CD4-positive, alpha-beta T cell (primary cell): ENCODE measurements around the gene OR5D16. TPM values are rescaled to one million over a fixed set of nuclear protein-coding genes. Genes with fewer than 3 reads are reported as not detected.

Experiments
- ATAC-seq: fragments of 200-7000 bp; cut with Tn5 transposase; one replicate; pipeline ENCODE4 v1.10.0; 2022; ENCODE audit warnings: mild to moderate bottlenecking; ENCODE audit not compliant: poor library complexity
- CTCF ChIA-PET: fragments of 350-600 bp; sonication (Branson Sonifier 250); formaldehyde crosslinking; loops from one replicate; lab custom pipeline; 2021; ENCODE audit warnings: antibody characterized with exemption, inconsistent platforms; lab: Charles Lee
- POLR2A ChIA-PET: fragments of 350-600 bp; sonication (Branson Sonifier 250); formaldehyde crosslinking; loops from one replicate; lab custom pipeline; 2021; ENCODE audit warnings: antibody characterized with exemption, inconsistent platforms; lab: Charles Lee
- DNase-seq, 14 experiments: peaks; one replicate each; pipeline ENCODE4 v3.0.0-alpha.2; 2013 to 2020; ENCODE audit warnings: mixed read lengths in 2 of 14
- H3K27ac ChIP-seq, 2 donors: one replicate each; pipeline versions ENCODE4 v1.5.1 to v1.7.0; 2013; ENCODE audit warnings: low read length in 2 of 2, low read depth in 1 of 2, mild to moderate bottlenecking in 1 of 2
- H3K27me3 ChIP-seq, 2 experiments: 1 replicate in 1 of 2; 2 replicates in 1 of 2; pipeline versions ENCODE4 v1.6.1 to v1.7.0; 2013; ENCODE audit warnings: low read length in 2 of 2, control low read depth in 1 of 2, mild to moderate bottlenecking in 1 of 2, moderate library complexity in 1 of 2; ENCODE audit not compliant: insufficient read depth in 2 of 2, control insufficient read depth in 1 of 2
- H3K36me3 ChIP-seq: one replicate; pipeline ENCODE4 v1.6.1; 2013; ENCODE audit warnings: low read length, control low read depth; ENCODE audit not compliant: insufficient read depth
- H3K4me1 ChIP-seq: one replicate; pipeline ENCODE4 v1.6.1; 2013; ENCODE audit warnings: low read length, control low read depth; ENCODE audit not compliant: insufficient read depth
- H3K4me3 ChIP-seq: one replicate; pipeline ENCODE4 v1.5.1; 2013; ENCODE audit warnings: mild to moderate bottlenecking, low read length, moderate library complexity
- H3K9me3 ChIP-seq, 2 experiments: 1 replicate in 1 of 2; 2 replicates in 1 of 2; pipeline versions ENCODE4 v1.6.1 to v1.7.0; 2013; ENCODE audit warnings: low read length in 2 of 2, mild to moderate bottlenecking in 2 of 2, control low read depth in 1 of 2, moderate library complexity in 1 of 2; ENCODE audit not compliant: control insufficient read depth in 1 of 2, insufficient read depth in 1 of 2
- H3K27ac Mint-ChIP-seq: one replicate; pipeline ENCODE4 v1.8.0; 2020; ENCODE audit warnings: mixed read lengths
- H3K27me3 Mint-ChIP-seq: one replicate; pipeline ENCODE4 v1.8.0; 2021; ENCODE audit warnings: mixed read lengths
- H3K36me3 Mint-ChIP-seq: one replicate; pipeline ENCODE4 v1.8.0; 2021; ENCODE audit warnings: low read depth, mixed read lengths
- H3K4me1 Mint-ChIP-seq: one replicate; pipeline ENCODE4 v1.8.0; 2021; ENCODE audit warnings: low read depth, mixed read lengths
- H3K4me3 Mint-ChIP-seq: one replicate; pipeline ENCODE4 v1.8.0; 2020; ENCODE audit warnings: mild to moderate bottlenecking, mixed read lengths
- H3K9me3 Mint-ChIP-seq: one replicate; pipeline ENCODE4 v1.8.0; 2020; ENCODE audit warnings: mixed read lengths
- intact Hi-C, 2 experiments: fragments of 100-400 bp; cut with DNase I in 1 of 2; cut with micrococcal nuclease in 1 of 2; formaldehyde crosslinking; loops; one replicate each; pipeline versions ENCODE4 v1.15.1 to v1.9.0; 2023 to 2025; cut with DNase I, micrococcal nuclease
- total RNA-seq, 174 experiments: library from RNA in 2 of 174; stranded (reverse) in 2 of 174; gene quantifications; one replicate each; pipeline ENCODE4 v1.2.3 and lab custom pipeline; 2021 to 2026
- TF ChIP-seq, protein P1 (sequence below): fragments of 200-600 bp; IDR thresholded peaks from one replicate; pipeline ENCODE4 v1.8.0; 2022; ENCODE audit warnings: antibody characterized with exemption, mild to moderate bottlenecking

The OR5D16 gene
- total RNA-seq, 2 experiments from 2014 or later: not detected

DNA sequence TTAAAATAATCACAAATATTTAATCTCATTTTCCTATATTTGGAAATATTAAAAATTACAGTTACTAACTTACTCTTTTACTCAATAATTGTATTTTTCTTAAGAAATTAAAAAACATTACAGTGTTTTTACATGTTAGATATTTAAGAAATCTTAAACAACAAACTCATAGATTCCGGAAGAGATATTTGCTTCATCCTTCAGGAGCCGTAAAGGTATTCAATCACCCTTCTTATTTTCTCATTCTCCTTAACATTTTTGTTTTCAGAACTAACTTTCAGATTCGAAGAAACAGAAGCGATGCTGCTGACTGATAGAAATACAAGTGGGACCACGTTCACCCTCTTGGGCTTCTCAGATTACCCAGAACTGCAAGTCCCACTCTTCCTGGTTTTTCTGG is 19.2 kb upstream of the OR5D16 start, which contains the start of gene OR5D18:
OR5D18 (plus strand) TSS at position 301 of the 400 bp plus-strand sequence; CDS start at position 301, 0 bp downstream.
- Mint-ChIP-seq H3K27ac (no peak within 1 kb of the TSS), H3K27me3 (no peaks in the 10 kb centered on the region), H3K36me3 (no peaks in the 10 kb centered on the region), H3K4me3 (no peak within 1 kb of the TSS), H3K9me3 (peaks cover 23% of the 10 kb centered on the region), H3K4me1 (no peaks in the 10 kb centered on the region)
- ATAC-seq (no peak), DNase-seq (no peak)
- TF ChIP-seq, protein P1, sequence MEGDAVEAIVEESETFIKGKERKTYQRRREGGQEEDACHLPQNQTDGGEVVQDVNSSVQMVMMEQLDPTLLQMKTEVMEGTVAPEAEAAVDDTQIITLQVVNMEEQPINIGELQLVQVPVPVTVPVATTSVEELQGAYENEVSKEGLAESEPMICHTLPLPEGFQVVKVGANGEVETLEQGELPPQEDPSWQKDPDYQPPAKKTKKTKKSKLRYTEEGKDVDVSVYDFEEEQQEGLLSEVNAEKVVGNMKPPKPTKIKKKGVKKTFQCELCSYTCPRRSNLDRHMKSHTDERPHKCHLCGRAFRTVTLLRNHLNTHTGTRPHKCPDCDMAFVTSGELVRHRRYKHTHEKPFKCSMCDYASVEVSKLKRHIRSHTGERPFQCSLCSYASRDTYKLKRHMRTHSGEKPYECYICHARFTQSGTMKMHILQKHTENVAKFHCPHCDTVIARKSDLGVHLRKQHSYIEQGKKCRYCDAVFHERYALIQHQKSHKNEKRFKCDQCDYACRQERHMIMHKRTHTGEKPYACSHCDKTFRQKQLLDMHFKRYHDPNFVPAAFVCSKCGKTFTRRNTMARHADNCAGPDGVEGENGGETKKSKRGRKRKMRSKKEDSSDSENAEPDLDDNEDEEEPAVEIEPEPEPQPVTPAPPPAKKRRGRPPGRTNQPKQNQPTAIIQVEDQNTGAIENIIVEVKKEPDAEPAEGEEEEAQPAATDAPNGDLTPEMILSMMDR: no peak
- POLR2A ChIA-PET: no interaction called here
- Histone ChIP-seq H3K9me3 (peaks cover 0 to 11% of the 10 kb centered on the region in 2 experiments), H3K27ac (no peak within 1 kb of the TSS), H3K4me3 (no peak within 1 kb of the TSS), H3K27me3 (no peaks in the 10 kb centered on the region), H3K4me1 (no peaks in the 10 kb centered on the region), H3K36me3 (no peaks in the 10 kb centered on the region)
- intact Hi-C loops: no loop called here
- CTCF ChIA-PET: no interaction called here

DNA sequence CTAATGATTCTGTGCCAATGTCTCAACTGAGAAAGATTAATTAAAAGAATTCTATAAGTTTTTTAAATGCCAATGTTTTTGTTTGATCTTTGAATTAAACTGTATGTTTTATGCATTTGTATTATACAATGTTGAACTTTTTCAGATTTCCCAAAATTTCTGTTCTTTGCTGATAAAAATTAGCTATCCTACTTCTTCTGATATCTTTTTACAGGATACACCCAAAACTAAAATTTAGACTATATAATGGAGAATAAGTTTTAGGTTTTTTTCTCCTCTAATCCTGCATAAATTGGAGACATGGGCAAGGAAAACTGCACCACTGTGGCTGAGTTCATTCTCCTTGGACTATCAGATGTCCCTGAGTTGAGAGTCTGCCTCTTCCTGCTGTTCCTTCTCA is 11.6 kb upstream of the OR5D16 start, which contains the start of gene OR5L2:
OR5L2 (plus strand) TSS at position 301 of the 400 bp plus-strand sequence; CDS start at position 301, 0 bp downstream.
- ATAC-seq (no peak), DNase-seq (no peak)
- Mint-ChIP-seq H3K27me3 (no peaks in the 10 kb centered on the region), H3K4me3 (no peak within 1 kb of the TSS), H3K9me3 (peaks cover 10% of the 10 kb centered on the region), H3K36me3 (no peaks in the 10 kb centered on the region), H3K4me1 (no peaks in the 10 kb centered on the region), H3K27ac (no peak within 1 kb of the TSS)
- H3K27me3 ChIP-seq: no peaks in the 10 kb centered on the region
- intact Hi-C loops: no loop called here
- H3K4me3 ChIP-seq: no peak within 1 kb of the TSS
- TF ChIP-seq, protein P1: no peak
- H3K27ac ChIP-seq: no peak within 1 kb of the TSS
- H3K36me3 ChIP-seq: no peaks in the 10 kb centered on the region
- CTCF ChIA-PET: no interaction called here
- H3K4me1 ChIP-seq: no peaks in the 10 kb centered on the region
- POLR2A ChIA-PET: no interaction called here
- peaks cover 0 to 6% of the 10 kb centered on the region in 2 experiments for H3K9me3 ChIP-seq

DNA sequence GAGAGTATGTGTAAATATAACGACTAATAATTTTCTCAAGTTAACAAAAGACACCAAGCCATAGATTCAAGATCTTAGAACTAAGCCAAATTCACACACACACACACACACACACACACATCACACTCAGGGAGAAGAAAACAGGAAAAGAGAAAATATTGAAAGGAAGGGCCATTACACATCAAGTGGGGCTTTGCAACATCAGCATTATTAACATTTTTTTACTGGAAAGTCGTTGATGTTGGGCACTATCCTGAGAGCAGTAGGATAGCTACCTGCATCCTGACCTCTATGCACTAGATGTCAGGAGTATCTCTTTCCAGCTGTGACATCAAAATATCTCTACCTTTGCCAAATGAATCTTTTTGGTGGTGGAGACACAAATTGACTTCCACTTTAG is 8.9 kb downstream of the OR5D16 start:
- no peak overlapping the region for H3K27ac Mint-ChIP-seq
- ATAC-seq (no peak), DNase-seq (no peak)
- Histone ChIP-seq H3K27ac (no peak overlapping the region), H3K36me3 (no peaks in the 10 kb centered on the region), H3K4me3 (no peak overlapping the region), H3K4me1 (no peaks in the 10 kb centered on the region), H3K9me3 (peaks cover 0 to 3% of the 10 kb centered on the region in 2 experiments), H3K27me3 (no peaks in the 10 kb centered on the region)
- ChIA-PET POLR2A (no interaction called here), CTCF (no interaction called here)
- no peaks in the 10 kb centered on the region for H3K4me1 Mint-ChIP-seq
- no peak overlapping the region for H3K4me3 Mint-ChIP-seq
- no peaks in the 10 kb centered on the region for H3K27me3 Mint-ChIP-seq
- TF ChIP-seq, protein P1: no peak
- peaks cover 16% of the 10 kb centered on the region for H3K9me3 Mint-ChIP-seq
- H3K36me3 Mint-ChIP-seq: no peaks in the 10 kb centered on the region
- intact Hi-C loops: no loop called here
